Activated CD4-positive, alpha-beta T cell treated with anti-CD3 and anti-CD28 coated beads for 24 hours (primary cell): ENCODE measurements around the gene CAPN3.

Experiments used
- DNase-seq, 2 donors: peaks; one replicate each; pipeline ENCODE4 v3.0.0-alpha.2; 2020; ENCODE audit warnings: low read depth in 2 of 2

CAPN3 gene

GRCh38 chr15:42394106-42394505, 34.8 kb downstream of the CAPN3 start:
- no peak for DNase-seq

DNA sequence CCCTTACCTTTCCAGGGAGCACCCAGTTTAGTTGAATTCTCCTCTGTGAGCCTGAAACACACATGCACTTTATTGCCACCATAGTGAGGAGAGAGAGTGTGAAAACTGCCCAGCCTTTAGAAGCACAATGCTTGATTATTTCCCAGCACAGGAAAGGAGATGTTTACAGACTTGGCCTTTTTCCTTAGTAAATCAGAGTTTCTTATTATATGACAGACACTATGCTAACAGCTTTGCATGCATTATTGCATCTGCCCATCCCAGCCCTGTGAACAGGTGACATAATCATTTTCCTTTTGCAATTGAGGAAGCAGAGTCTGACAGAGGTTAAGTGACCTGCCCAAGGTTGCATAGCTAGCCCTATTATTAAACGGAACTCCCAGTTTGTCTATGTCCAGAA, 36.5 kb downstream of the CAPN3 start:
- no peak for DNase-seq

DNA sequence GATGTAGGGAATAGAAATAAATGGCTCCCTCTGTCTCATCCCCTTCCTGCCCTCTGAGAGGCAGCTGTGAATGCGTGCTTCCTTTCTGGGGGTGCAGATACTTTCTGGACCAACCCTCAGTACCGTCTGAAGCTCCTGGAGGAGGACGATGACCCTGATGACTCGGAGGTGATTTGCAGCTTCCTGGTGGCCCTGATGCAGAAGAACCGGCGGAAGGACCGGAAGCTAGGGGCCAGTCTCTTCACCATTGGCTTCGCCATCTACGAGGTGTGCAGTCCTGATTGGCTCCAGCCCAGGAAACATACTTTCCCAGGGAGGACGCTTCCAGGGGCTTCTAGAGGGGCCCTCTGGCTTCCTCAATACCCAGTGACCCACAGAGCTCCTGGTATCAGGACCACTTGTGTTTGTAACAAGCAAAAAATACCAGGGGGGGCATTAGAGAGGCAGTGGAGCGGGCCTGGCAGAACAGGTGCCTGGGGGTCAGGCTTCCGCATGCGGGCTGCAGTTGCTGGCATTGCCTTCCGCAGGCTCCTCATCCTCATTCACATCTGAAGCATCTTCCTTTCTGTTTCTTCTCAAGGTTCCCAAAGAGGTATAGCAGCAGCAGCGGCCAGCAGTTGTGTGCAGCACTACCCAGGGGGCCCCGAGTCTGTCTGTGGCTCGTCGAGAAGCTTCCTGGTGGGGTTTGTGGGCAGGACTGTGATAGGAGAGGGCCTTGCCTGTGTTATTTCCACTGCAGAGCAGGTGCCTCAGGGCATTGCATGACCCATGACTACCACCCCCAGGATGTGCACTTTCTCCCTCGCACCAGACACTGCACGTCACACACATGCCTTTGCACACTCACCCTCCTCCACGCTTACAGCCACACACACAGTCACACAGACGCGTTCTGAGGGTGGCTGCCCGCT, 42.5 kb downstream of the CAPN3 start:
- no peak for DNase-seq

DNA sequence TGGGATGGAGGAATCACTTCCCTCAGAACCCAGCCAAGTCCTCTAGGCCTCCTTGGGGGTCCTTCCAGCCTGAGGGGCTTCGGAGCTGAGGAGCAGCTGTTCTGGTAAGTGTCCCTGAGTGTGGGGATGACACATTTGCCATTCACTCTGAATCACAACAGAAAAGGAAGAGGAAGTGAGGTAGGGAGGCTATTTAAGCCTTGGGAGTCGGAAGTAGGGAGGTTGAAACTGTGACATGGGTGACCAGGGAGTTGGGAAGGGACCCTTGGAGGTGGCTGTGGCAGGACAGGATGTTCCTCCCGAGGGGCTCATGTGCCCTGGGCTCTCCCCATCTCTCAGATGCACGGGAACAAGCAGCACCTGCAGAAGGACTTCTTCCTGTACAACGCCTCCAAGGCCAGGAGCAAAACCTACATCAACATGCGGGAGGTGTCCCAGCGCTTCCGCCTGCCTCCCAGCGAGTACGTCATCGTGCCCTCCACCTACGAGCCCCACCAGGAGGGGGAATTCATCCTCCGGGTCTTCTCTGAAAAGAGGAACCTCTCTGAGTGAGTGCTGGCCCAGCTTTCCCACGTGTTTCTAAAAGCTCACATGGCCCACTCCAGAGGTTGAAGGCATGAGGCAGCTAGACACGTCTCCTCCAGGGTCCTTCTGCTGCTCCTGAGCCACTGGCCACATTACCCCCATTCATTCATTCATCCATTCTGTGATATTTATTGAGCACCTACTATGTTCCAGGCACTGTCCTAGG, 43.3 kb downstream of the CAPN3 start:
- no peak for DNase-seq

DNA sequence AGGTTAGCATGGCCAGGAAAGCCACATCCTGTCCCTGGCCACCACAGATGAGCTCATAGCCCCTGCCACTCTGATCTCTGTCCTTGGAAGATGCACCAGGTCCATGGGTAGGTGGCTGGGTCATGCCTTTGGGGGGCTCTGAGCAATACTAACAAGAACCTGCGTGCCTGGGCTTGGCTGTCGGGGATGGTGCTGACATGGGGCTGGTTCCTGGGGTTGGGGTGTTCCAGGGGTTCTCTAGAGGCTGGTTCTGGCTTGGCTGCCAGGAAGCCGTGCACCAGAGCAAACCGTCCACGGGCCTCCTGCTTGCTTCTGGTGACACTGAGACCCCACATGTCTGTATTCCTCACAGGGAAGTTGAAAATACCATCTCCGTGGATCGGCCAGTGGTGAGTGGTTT, 44.1 kb downstream of the CAPN3 start:
- no peak for DNase-seq

- no peak for DNase-seq
Observed at GRCh38 chr15:42404461-42405235, 45.3 kb downstream of the CAPN3 start.

DNA sequence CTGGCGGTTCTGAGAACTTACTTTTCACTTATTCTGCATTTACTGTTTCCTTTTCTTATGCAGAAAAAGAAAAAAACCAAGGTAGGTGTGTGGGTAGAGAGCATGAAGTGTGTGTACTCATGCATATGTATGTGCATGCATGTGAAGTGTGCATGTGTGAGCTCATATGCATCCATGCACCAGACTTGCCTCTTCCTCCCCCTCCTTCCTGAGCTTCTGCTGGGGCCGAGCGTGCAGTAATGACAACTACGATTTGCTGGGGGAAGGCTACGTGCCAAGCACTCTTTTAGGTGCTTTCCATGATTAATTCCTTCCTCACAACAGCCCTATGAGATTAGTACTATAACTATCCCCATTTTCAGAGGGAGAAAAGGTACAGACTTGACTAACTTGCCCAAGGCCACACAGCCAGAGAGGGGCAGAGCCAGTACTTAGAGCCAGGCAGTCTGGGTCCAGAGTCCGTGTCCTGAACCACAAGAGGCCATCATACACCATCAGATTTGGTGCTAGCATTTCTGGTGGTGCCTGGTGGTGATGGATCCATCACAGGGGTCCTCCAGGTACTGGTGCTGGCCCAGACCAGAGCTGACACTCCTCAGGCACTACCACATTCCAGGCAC, 46.7 kb downstream of the CAPN3 start:
- DNase-seq = no peak

GRCh38 chr15:42408178-42408577, 48.9 kb downstream of the CAPN3 start:
- DNase-seq = no peak

DNA sequence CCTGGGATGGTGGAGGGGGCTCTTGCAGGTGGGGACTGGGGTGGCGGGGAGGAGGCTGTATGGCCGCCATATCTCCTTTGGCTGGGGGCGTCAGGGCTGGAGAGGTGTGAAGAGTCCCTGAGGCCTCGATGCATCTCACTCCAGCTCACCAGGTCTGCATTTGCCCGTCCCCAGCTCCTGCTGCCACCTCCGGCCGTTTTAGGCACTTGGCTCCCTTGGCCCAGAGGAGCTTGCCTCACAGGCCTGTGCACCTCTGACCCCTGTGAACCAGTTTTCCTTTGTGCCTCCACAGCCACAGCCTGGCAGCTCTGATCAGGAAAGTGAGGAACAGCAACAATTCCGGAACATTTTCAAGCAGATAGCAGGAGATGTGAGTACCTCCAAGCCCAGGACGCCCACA, 49.7 kb downstream of the CAPN3 start:
- DNase-seq = no peak

DNA sequence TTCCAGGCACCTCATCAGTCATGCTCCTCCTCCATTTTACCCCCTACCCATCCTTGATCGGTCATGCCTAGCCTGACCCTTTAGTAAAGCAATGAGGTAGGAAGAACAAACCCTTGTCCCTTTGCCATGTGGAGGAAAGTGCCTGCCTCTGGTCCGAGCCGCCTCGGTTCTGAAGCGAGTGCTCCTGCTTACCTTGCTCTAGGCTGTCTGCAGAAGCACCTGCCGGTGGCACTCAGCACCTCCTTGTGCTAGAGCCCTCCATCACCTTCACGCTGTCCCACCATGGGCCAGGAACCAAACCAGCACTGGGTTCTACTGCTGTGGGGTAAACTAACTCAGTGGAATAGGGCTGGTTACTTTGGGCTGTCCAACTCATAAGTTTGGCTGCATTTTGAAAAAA, 52.6 kb downstream of the CAPN3 start:
- DNase-seq = no peak

DNA sequence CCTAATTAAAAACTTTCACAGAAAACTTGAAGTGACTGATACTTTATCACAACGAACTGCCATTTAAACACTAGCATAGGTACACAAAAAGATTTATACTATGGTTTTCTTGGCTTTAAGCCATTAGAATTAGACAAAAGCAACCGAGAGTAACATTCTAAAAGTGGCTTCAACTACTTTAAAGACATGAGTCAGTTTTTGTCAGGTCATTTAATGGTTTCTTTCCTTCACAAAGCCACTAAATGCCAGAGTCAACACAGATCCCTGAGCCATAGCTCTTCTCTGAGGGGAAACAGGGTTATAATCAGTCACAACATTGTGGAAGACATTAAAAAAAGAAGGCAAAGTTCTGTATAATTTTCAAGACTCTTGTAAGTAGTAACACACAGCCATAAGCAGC, 54.6 kb downstream of the CAPN3 start:
- DNase-seq = no peak

- no peak for DNase-seq
Observed at GRCh38 chr15:42419369-42419768, 60.1 kb downstream of the CAPN3 start.

DNA sequence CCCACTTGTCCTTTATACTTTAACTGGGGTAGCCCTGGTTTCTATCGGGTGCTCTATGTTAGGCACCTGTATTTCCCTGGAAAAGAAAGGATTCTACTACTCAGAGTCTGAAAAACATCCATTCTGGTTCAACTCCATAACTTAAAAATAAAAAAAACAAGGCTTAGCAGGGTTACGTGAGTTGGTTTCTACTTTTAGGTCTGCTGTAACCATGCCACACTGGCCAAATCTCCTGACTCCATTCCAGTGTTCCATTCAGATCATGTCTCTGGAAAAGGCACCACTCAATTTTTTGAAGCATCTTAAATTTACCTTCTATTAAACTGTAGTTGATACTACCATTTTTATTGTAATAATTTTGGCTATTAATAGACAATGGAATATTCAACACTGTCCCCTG, 62.1 kb downstream of the CAPN3 start:
- DNase-seq = no peak

GRCh38 chr15:42427429-42428223, 68.3 kb downstream of the CAPN3 start:
- DNase-seq = no peak

DNA sequence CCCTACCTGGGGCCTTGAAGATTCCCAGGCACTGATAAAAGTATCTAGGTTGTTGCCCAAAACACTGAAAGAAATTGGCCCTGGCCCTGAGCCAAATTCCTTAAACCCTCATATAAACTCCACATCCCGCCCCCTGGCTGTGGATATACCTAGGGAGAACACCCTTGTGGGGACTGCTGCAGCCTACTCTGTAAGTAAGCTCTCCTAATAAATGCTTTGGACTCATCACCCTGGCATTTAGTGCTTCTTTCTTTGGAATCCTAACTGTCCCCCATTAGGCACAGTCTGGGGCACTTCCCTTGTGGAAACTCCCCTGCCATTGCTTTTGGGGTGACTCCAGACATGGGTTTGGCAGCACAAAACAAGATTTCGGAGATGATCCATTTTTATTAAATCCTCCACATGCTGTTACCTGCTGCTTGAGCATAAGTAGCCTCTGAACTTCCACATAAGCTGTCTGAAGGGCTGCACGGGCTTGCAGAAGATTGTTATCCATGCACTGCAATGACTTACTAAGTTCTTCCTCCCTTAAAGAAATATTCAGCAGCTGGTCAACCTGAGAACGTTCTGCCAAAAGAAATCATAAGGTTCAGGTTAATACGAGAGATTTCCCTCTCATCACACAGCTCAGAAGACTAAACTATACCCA, 85.2 kb downstream of the CAPN3 start:
- DNase-seq = no peak

DNA sequence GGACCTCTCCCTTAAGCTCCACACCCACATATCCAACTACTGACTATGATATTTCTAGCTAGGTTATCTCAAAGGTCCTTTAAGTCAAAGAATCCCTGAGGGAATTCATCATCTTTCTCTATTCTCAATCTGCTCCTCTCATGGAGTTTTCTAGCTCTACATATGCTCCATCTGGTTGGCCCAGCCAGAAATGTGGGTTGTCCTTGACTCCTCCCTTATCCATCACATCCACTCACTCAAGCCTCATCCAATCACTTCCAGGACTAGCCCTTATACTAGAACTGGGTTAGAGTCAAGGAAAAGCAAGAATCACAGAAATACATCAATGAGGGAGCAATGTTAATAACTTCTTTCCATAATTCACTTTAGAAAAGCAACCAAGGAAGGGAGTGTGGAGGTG, 86.2 kb downstream of the CAPN3 start:
- no peak for DNase-seq

- DNase-seq = no peak
Observed at GRCh38 chr15:42447599-42447998, 88.3 kb downstream of the CAPN3 start.

DNA sequence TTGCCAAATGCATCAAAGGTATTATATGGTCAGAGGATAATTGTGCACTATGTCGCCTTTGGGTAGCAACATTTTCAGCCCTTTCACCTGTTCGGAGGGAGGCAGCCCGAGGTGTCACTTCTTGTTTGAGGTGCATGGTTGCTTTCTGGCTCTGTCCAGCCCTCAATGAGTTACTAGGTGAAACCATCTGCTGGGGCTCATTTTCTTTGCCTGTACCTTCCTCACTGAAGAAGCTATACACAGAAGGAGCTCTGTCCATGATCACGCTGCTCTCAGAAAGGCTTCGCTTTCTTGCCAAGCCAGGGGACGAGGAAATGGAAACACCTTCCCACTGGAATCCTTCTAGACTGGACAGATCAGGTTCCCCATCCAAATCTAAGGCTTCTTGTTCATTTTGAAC, 89.0 kb downstream of the CAPN3 start:
- no peak for DNase-seq

- no peak for DNase-seq
Observed at GRCh38 chr15:42449770-42450424, 90.6 kb downstream of the CAPN3 start.

DNA sequence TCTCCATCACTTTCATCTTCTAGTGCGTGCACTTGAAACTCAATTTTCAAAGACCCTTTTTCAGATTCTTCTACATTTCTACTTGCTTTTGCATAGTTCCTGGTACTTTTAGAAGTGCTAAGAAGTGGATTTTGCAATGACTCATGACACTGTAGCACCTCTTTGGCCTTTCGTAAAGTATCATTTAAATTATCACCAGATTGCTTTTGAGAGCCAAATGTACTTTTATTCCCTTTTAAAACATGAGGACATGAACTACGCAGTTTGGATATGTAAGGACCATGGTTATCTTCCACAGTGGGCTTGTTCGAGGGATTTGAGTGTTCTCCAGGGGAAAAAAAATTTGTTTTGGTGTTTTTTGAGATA, 91.1 kb downstream of the CAPN3 start:
- no peak for DNase-seq
